ENCODE measurements around the gene FECH.
"Not testable (repeated sequence)": the region's sequence is repeated elsewhere in the genome, so short reads cannot be mapped to it uniquely, and the experiment has no call there.

The FECH gene

DNA sequence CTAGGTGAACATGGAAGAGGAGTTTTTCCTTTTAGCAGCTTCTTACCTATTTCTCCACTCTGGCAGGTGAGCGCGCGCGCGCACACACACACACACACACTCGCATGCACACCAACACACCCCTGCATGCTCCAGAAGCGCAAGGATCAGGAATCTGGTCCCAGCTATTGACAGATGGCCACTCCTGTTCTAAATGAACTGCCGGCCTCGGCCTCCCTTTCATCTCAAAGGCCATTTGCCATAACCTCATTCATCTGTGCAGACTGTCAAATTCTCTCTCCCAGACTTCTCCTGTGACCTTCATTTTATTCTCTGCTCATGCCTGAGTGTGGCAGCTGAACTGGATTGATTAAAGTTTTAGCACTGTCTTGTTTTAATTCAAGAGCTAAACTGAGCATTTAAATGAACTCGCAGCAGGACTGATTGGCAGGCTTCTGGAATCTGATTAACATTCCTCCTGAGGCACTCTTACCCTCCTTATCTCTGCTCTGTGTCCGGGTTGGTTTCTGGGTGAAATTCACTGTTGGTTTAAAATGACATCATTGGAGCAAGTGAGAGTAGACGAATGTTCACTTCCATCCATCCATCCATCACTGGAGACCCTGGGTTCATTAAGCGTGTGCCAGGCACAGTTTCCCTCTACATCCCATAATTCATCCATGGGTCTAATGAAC, 58.8 kb downstream of the FECH start:
- no peak for DNase-seq

DNA sequence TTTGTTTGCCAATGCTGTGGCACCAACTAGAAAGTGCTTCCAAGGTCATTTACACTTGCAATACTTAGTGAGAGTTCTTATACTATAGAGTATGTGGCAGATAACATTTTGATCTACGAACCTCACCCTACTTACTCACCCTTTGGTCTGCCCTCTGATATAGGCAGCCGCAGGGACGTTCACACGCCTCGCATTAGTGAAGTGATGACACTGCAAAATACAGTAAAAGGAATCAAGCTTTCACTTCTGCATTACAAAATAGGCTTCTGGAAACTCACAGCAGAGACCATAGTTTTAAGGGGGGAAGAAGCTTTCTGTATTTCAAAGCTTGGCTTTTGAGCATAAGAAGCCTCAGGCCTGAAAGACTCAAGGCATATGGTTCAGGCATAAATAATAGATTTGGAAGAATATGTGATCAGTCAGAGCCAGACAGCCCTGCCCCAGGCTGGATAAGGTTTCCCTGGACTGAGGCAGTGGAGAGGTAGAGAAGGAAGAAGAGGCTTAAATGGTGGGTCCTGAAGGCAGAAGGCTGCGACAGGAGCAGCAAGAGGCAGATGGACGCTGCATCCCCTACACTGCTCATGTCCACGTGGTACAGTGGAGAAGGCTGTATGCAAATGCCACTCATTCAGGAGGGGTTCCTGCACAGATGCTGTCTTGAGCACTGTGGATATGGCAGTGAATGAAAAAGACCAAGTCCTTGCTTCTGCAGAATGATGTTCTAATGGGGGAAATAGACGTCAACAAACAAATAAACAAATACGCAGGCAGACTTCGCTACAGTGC, 63.1 kb downstream of the FECH start:
- DNase-seq = peak; percentile 20

DNA sequence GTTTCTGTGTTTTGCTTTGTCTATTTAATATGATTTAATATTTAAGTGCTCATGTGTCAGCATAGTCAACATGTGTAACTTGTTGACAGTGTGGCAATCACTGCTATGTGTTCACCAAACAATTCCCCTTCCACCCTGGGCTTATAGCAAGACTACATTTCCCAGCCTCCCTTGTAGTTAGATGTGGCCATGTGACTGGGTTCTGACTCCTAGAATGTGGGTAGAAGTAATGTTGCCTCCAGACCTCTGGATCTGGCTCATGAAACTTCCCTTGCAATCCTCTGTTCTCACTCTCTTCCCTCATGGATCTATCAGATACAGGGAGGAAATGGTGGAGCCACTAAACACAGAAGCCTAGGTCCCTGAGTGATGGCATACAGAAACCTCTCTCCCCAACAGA, 64.2 kb downstream of the FECH start:
- not testable (repeated sequence) for DNase-seq

DNA sequence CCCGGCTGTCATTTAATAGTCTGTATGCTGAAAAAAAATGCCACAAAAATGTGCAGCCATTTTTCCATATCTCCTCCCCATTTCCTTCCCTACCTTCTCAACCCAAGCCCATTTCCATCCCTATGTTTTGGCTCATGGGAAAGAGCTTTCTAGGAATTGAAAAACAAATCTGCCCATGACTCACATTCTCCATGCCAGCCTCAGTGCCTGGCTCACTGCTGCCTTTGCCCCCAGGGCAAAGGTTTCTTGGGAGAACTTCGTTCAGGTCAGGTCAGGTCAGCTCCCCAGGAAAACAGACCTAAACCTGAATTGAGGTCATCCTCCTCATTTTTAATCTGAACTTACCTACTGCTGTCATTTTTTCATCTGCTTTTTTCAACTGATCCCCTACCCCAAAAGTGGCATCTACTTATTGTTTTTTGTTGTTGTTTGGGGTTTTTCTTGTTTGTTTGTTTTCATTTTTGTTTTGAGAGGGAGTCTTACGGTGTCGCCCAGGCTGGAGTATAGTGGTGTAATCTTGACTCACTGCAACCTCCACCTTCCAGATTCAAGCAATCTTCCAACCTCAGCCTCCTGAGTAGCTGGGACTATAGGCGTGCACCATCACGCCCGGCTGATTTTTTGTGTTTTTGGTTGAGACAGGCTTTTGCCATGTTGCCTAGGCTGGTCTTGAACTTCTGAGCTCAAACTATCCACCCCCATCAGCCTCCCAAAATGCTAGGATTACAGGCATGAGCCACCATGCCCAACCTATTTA, 66.7 kb downstream of the FECH start:
- no peak for DNase-seq

DNA sequence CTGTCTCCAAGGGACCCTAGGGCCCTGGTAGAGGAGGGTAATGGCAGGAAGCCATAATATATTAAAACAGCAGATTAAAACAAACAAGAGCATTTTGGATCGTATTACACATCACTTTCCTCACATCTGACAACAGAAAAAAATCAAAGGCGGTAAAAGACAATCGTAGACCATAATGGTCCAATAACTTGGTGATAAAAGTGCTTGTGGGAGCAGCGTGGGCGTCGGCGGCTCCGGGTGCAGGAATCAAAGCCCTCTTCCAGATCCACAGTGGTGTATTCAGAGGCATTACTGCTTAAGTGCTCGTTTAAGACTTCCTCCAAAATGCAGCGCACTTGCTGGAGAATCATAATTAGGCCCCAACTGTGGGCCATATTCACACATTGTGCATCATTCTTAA, 68.0 kb downstream of the FECH start:
- peak; percentile 57 for DNase-seq

- DNase-seq = no peak
These were observed 70.4 kb downstream of the FECH start for GRCh38 chr18:57516056-57516455.

- DNase-seq = no peak
These were observed 81.3 kb downstream of the FECH start for GRCh38 chr18:57505231-57505630.

DNA sequence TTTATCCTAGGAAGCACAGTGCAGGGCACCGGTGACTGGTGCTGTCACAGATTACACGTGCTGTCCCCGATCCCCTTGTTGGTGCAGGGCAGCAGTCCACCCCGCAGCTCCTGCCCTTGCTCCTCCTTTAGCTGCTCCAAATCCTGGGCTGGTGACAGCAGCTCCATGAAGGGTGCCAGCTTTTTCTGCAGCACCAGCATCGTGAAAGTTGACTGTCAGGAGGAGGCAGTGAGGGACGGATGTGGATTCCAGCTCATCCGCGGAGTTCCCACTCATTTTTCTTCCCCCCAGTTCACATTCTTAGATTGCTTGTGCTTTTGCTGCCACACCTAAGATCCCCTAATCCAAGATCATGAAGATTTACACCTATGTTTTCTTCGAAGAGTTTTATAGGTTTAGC, 83.9 kb downstream of the FECH start:
- DNase-seq = no peak

GRCh38 chr18:57498682-57499256, 87.7 kb downstream of the FECH start:
- DNase-seq = no peak
